CD8-positive, alpha-beta memory T cell (primary cell): ENCODE measurements around the gene DEFB128. TPM values are rescaled to one million over a fixed set of nuclear protein-coding genes. Genes with fewer than 3 reads are reported as not detected.

Source experiments
- CTCF ChIA-PET: fragments of 350-600 bp; sonication (Branson Sonifier 250); formaldehyde crosslinking; loops from one replicate; lab custom pipeline; 2021; ENCODE audit warnings: antibody characterized with exemption; lab: Charles Lee
- POLR2A ChIA-PET: fragments of 350-600 bp; sonication (Branson Sonifier 250); formaldehyde crosslinking; loops from one replicate; lab custom pipeline; 2021; ENCODE audit warnings: antibody characterized with exemption; lab: Charles Lee
- DNase-seq, 5 donors: peaks; one replicate each; pipeline versions ENCODE4 v3.0.0 to v3.0.0-alpha.2; 2020 to 2022; ENCODE audit warnings: mixed read lengths in 1 of 5
- H3K27ac ChIP-seq: one replicate; pipeline ENCODE4 v1.7.0; 2013; ENCODE audit warnings: low read depth, mild to moderate bottlenecking, low read length, moderate library complexity
- H3K27me3 ChIP-seq: 2 replicates; pipeline ENCODE4 v1.7.0; 2013; ENCODE audit warnings: low read length, mild to moderate bottlenecking; ENCODE audit not compliant: insufficient read depth, poor library complexity, severe bottlenecking
- H3K36me3 ChIP-seq: 2 replicates; pipeline ENCODE4 v1.7.0; 2013; ENCODE audit warnings: mild to moderate bottlenecking, low read length, moderate library complexity; ENCODE audit not compliant: insufficient read depth
- H3K4me1 ChIP-seq: 2 replicates; pipeline ENCODE4 v1.7.0; 2013; ENCODE audit warnings: mild to moderate bottlenecking, low read length, moderate library complexity; ENCODE audit not compliant: insufficient read depth
- H3K4me3 ChIP-seq: 2 replicates; pipeline ENCODE4 v1.7.0; 2013; ENCODE audit warnings: mild to moderate bottlenecking, low read length
- H3K9me3 ChIP-seq: 2 replicates; pipeline ENCODE4 v1.7.0; 2013; ENCODE audit warnings: mild to moderate bottlenecking, low read length
- H3K27ac Mint-ChIP-seq, 8 donors: one replicate each; pipeline ENCODE4 v1.8.0; 2020 to 2021; ENCODE audit warnings: mixed read lengths in 8 of 8, mild to moderate bottlenecking in 6 of 8, inconsistent platforms in 3 of 8, moderate library complexity in 3 of 8
- H3K27me3 Mint-ChIP-seq, 2 donors: one replicate each; pipeline ENCODE4 v1.8.0; 2020 to 2021; ENCODE audit warnings: mixed read lengths in 2 of 2, mild to moderate bottlenecking in 1 of 2, moderate library complexity in 1 of 2
- H3K36me3 Mint-ChIP-seq, 3 donors: one replicate each; pipeline ENCODE4 v1.8.0; 2020 to 2021; ENCODE audit warnings: mixed read lengths in 3 of 3, inconsistent platforms in 1 of 3, mild to moderate bottlenecking in 1 of 3
- H3K4me1 Mint-ChIP-seq, 3 donors: one replicate each; pipeline ENCODE4 v1.8.0; 2020 to 2021; ENCODE audit warnings: mixed read lengths in 3 of 3, inconsistent platforms in 1 of 3, mild to moderate bottlenecking in 1 of 3
- H3K4me3 Mint-ChIP-seq, 7 donors: one replicate each; pipeline ENCODE4 v1.8.0; 2020 to 2021; ENCODE audit warnings: mixed read lengths in 7 of 7, mild to moderate bottlenecking in 6 of 7, moderate library complexity in 4 of 7, inconsistent platforms in 2 of 7
- H3K9me3 Mint-ChIP-seq, 5 donors: one replicate each; pipeline ENCODE4 v1.8.0; 2020 to 2022; ENCODE audit warnings: mixed read lengths in 5 of 5, mild to moderate bottlenecking in 3 of 5, moderate library complexity in 2 of 5, inconsistent platforms in 1 of 5
- polyA plus RNA-seq: library from polyadenylated mRNA; unstranded; fragments of 300-500 nt; fragmentation: Illumina TruSeq; gene quantifications from one replicate; pipeline ENCODE4 v1.2.3, GENCODE V29; 2021
- total RNA-seq, 2 experiments: library from RNA; stranded (reverse); gene quantifications; one replicate each; pipeline ENCODE4 v1.2.3, GENCODE V29; 2021

DEFB128 gene
- total and polyA plus RNA-seq, 3 experiments from 2014 or later, result not detected

DNA sequence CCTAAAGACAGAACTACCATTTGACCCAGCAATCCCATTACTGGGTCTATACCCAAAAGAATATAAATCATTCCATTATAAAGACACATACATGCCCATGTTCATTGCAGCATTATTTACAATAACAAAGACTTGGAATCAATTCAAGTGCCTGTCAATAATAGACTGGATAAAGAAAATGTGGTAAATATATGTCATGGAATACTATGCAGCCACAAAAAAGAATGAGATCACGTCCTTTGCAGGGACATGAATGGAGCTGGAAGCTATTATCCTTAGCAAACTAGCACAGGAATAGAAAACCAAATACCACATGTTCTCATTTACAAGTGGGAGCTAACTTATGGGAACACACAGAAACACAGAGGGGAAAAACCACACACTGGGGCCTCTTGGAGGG lies 8.7 kb upstream of the DEFB128 start:
- Mint-ChIP-seq H3K36me3 (peaks cover 0 to 5% (median 0%) of the 10 kb centered on the region in 3 donors), H3K27ac (no peak overlapping the region), H3K4me3 (no peak overlapping the region), H3K9me3 (peaks cover 0 to 15% (median 4%) of the 10 kb centered on the region in 5 donors), H3K4me1 (no peaks in the 10 kb centered on the region), H3K27me3 (peaks cover 8 to 43% of the 10 kb centered on the region in 2 donors)
- Histone ChIP-seq H3K36me3 (no peaks in the 10 kb centered on the region), H3K4me3 (no peak overlapping the region), H3K27me3 (no peaks in the 10 kb centered on the region), H3K27ac (no peak overlapping the region), H3K9me3 (no peaks in the 10 kb centered on the region), H3K4me1 (no peaks in the 10 kb centered on the region)
- CTCF ChIA-PET, result no interaction called here
- POLR2A ChIA-PET, result no interaction called here
- DNase-seq, result no peak

DNA sequence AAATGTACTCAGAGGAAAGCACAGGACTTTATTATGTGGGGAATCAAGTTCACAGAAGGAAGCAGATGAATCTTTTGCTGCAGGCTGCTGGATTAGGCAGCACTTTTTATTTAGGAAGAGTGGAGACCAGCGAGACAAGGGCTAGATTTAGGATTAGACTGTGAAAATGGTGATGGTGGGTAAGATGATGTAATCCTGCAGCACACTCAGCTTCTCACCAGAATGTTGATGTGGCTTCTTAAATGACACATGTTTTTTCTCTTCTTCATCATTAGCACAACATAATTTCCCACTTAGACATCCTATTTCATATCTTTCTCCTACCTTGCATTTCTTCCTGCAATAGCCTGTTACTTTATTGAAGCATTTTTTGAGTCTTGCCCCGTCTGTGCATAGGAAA lies 1.8 kb downstream of the DEFB128 start:
- H3K36me3 ChIP-seq, result no peaks in the 10 kb centered on the region
- H3K27me3 Mint-ChIP-seq, result peaks cover 19 to 63% of the 10 kb centered on the region in 2 donors
- no peak overlapping the region for H3K27ac Mint-ChIP-seq

DNA sequence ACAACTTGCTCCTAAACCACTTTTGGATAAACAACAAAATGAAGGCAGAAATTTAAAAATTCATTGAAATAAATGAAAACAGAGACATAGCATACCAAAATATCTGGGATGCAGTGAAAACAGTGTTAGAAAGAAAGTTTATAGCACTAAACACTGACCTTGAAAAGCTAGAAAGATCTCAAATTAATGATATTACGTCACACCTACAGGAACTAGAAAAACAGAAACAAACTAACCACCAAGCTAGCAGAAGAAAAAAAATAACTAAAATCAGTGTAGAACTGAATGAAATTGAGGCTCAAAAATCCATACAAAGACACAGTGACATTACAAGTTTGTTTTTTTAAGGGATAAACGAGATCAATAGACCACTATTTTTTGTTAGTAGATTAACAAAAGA lies 5.2 kb downstream of the DEFB128 start:
- H3K27ac ChIP-seq, result no peak overlapping the region
- Mint-ChIP-seq H3K4me1 (no peaks in the 10 kb centered on the region), H3K27me3 (peaks cover 11 to 70% of the 10 kb centered on the region in 2 donors), H3K36me3 (no peaks in the 10 kb centered on the region), H3K4me3 (no peak overlapping the region), H3K27ac (no peak overlapping the region), H3K9me3 (peaks cover 5 to 17% (median 7%) of the 10 kb centered on the region in 5 donors)
- DNase-seq, result no peak
- H3K36me3 ChIP-seq, result no peaks in the 10 kb centered on the region
- H3K27me3 ChIP-seq, result peaks cover 9% of the 10 kb centered on the region
- H3K9me3 ChIP-seq, result no peaks in the 10 kb centered on the region
- ChIA-PET POLR2A (no interaction called here), CTCF (no interaction called here)
- H3K4me3 ChIP-seq, result no peak overlapping the region
- no peaks in the 10 kb centered on the region for H3K4me1 ChIP-seq

More for the DNA sequence above, 1.8 kb downstream of the DEFB128 start:
- H3K4me3 ChIP-seq, result no peak overlapping the region
- no peaks in the 10 kb centered on the region for H3K36me3 Mint-ChIP-seq
- no peaks in the 10 kb centered on the region for H3K4me1 Mint-ChIP-seq
- ChIA-PET CTCF (no interaction called here), POLR2A (no interaction called here)
- H3K4me3 Mint-ChIP-seq, result no peak overlapping the region
- no peak overlapping the region for H3K27ac ChIP-seq
- H3K27me3 ChIP-seq, result peaks cover 6% of the 10 kb centered on the region
- no peaks in the 10 kb centered on the region for H3K9me3 ChIP-seq
- H3K9me3 Mint-ChIP-seq, result peaks cover 7 to 24% (median 14%) of the 10 kb centered on the region in 5 donors
- H3K4me1 ChIP-seq, result no peaks in the 10 kb centered on the region
- DNase-seq, result no peak

- CTCF ChIA-PET, result no interaction called here
- Histone ChIP-seq H3K27me3 (peaks cover 3% of the 10 kb centered on the region), H3K9me3 (no peaks in the 10 kb centered on the region), H3K4me1 (no peaks in the 10 kb centered on the region), H3K36me3 (no peaks in the 10 kb centered on the region), H3K27ac (no peak overlapping the region), H3K4me3 (no peak overlapping the region)
- no peaks in the 10 kb centered on the region for H3K9me3 Mint-ChIP-seq
- H3K4me3 Mint-ChIP-seq, result no peak overlapping the region
- H3K27me3 Mint-ChIP-seq, result peaks cover 2 to 4% of the 10 kb centered on the region in 2 donors
- H3K27ac Mint-ChIP-seq, result no peak overlapping the region
- POLR2A ChIA-PET, result no interaction called here
- H3K4me1 Mint-ChIP-seq, result no peaks in the 10 kb centered on the region
- H3K36me3 Mint-ChIP-seq, result no peaks in the 10 kb centered on the region
- no peak for DNase-seq
Observed at GRCh38 chr20:168876-169275, 20.6 kb downstream of the DEFB128 start.

GRCh38 chr20:164618-165017 lies 24.9 kb downstream of the DEFB128 start:
- POLR2A ChIA-PET, result no interaction called here
- H3K36me3 Mint-ChIP-seq, result no peaks in the 10 kb centered on the region
- H3K27me3 Mint-ChIP-seq, result peaks cover 7 to 8% of the 10 kb centered on the region in 2 donors
- Histone ChIP-seq H3K27me3 (peaks cover 3% of the 10 kb centered on the region), H3K9me3 (no peaks in the 10 kb centered on the region), H3K4me3 (no peak overlapping the region), H3K36me3 (no peaks in the 10 kb centered on the region), H3K27ac (no peak overlapping the region), H3K4me1 (no peaks in the 10 kb centered on the region)
- no peak for DNase-seq
- H3K9me3 Mint-ChIP-seq, result peaks cover 0 to 3% (median 0%) of the 10 kb centered on the region in 5 donors
- H3K27ac Mint-ChIP-seq, result no peak overlapping the region
- H3K4me1 Mint-ChIP-seq, result no peaks in the 10 kb centered on the region
- CTCF ChIA-PET, result no interaction called here
- H3K4me3 Mint-ChIP-seq, result no peak overlapping the region

DNA sequence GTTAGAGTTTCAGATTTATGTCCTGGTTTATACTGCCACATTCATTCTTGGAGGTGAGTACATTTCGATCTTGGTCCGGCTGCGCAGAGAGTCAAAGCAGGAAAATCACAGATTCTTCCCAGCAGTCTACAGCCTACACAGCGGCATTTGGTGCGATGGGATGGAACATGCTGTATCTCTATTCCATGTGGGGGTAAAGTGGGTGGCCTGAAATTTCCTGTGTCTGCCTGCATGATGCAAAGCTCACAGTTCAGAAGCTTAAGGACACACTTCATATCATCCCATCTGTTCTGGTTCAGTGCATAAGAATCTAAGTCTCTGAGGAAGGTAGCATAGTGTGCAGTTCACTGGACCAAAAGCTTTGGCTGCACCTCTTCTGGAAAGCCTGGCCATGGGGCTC lies 32.4 kb downstream of the DEFB128 start, which contains the start of gene DEFB127:
Gene DEFB127 (plus strand): TSS at position 301 of the 400 bp plus-strand sequence. CDS start 91 bp downstream, at position 392.
- Mint-ChIP-seq H3K9me3 (peaks cover 0 to 3% (median 0%) of the 10 kb centered on the region in 5 donors), H3K27ac (no peak within 1 kb of the TSS), H3K27me3 (peaks cover 16 to 45% of the 10 kb centered on the region in 2 donors), H3K4me1 (no peaks in the 10 kb centered on the region), H3K36me3 (no peaks in the 10 kb centered on the region), H3K4me3 (no peak within 1 kb of the TSS)
- no peak within 1 kb of the TSS for H3K27ac ChIP-seq
- H3K9me3 ChIP-seq, result no peaks in the 10 kb centered on the region
- H3K27me3 ChIP-seq, result peaks cover 1% of the 10 kb centered on the region
- no peaks in the 10 kb centered on the region for H3K4me1 ChIP-seq
- POLR2A ChIA-PET, result no interaction called here
- H3K4me3 ChIP-seq, result no peak within 1 kb of the TSS
- no peak for DNase-seq
- no peaks in the 10 kb centered on the region for H3K36me3 ChIP-seq
- CTCF ChIA-PET, result no interaction called here

DNA sequence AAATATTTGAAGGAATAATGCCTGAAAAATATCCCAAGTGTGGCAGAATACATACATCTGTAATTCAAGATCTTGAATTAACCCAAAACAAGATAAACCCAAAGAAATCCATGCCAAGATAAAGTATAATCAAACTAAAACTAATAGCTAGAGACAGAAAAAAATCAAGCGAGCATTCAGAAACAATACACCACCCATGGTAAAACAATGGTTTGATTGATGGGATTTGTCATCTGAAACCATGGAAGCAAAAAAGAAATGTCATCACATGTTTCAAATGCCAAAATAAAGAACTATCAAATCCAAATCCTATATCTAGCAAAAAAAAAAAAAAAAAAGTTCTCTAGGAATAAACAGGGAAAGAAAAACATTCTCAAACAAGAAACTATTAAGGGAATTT lies 37.4 kb downstream of the DEFB128 start:
- ChIA-PET POLR2A (no interaction called here), CTCF (interaction anchor here (0.7 kb wide), 1 partner anchor 18 kb away, joined by 3 read pairs; no protein-coding TSS in a partner anchor)
- no peak overlapping the region for H3K4me3 ChIP-seq
- H3K27ac ChIP-seq, result no peak overlapping the region
- no peaks in the 10 kb centered on the region for H3K9me3 Mint-ChIP-seq
- H3K36me3 ChIP-seq, result no peaks in the 10 kb centered on the region
- no peak overlapping the region for H3K27ac Mint-ChIP-seq
- H3K27me3 ChIP-seq, result peaks cover 5% of the 10 kb centered on the region
- no peaks in the 10 kb centered on the region for H3K36me3 Mint-ChIP-seq
- no peaks in the 10 kb centered on the region for H3K9me3 ChIP-seq
- DNase-seq, result no peak
- no peaks in the 10 kb centered on the region for H3K4me1 Mint-ChIP-seq
- no peaks in the 10 kb centered on the region for H3K4me1 ChIP-seq
- no peak overlapping the region for H3K4me3 Mint-ChIP-seq
- H3K27me3 Mint-ChIP-seq, result peaks cover 21 to 40% of the 10 kb centered on the region in 2 donors

GRCh38 chr20:145877-146276 lies 43.6 kb downstream of the DEFB128 start:
- Mint-ChIP-seq H3K27ac (no peak overlapping the region), H3K9me3 (no peaks in the 10 kb centered on the region), H3K4me1 (no peaks in the 10 kb centered on the region), H3K27me3 (peaks cover 15 to 48% of the 10 kb centered on the region in 2 donors), H3K4me3 (no peak overlapping the region), H3K36me3 (no peaks in the 10 kb centered on the region)
- H3K9me3 ChIP-seq, result no peaks in the 10 kb centered on the region
- H3K36me3 ChIP-seq, result no peaks in the 10 kb centered on the region
- no peak for DNase-seq
- ChIA-PET CTCF (no interaction called here), POLR2A (no interaction called here)
- H3K4me3 ChIP-seq, result no peak overlapping the region
- H3K27ac ChIP-seq, result no peak overlapping the region
- no peaks in the 10 kb centered on the region for H3K27me3 ChIP-seq
- no peaks in the 10 kb centered on the region for H3K4me1 ChIP-seq
